ENCODE data around the gene DRICH1.

GRCh38 chr22:23608583-23608982 lies 23.5 kb downstream of the DRICH1 start:
- TF ChIP-seq EZH2 (IDR thresholded peaks at IDR 0.05; ENCODE audit: insufficient read depth, poor library complexity, severe bottlenecking) (no peak), EZH2phosphoT487 (IDR thresholded peaks at IDR 0.05; ENCODE audit: insufficient read depth, low read depth) (no peak)
